Measurements from ENCODE around the gene PPP1R37.
A peak's percentile ranks its signal among the peaks of the same experiment; 100 is the strongest.

PPP1R37 gene

GRCh38 chr19:45137179-45137761, 44.3 kb downstream of the PPP1R37 start:
- Mint-ChIP-seq H3K9me3 (no peaks in the 10 kb centered on the region), H3K4me1 (peaks cover 24% of the 10 kb centered on the region), H3K4me3 (peak overlapping the region; percentile 78), H3K27me3 (no peaks in the 10 kb centered on the region), H3K27ac (peak overlapping the region; percentile 42), H3K36me3 (peaks cover 2% of the 10 kb centered on the region)
- DNase-seq (ENCODE audit: low spot score in 2 of 2) (peak in 1 of 2 donors; percentile 23), ATAC-seq (ENCODE audit: low read depth) (peak; percentile 91)

GRCh38 chr19:45138303-45138751, 45.3 kb downstream of the PPP1R37 start:
- ATAC-seq (ENCODE audit: low read depth) (no peak), DNase-seq (ENCODE audit: low spot score in 2 of 2) (no peak)
- Mint-ChIP-seq H3K27ac (no peak overlapping the region), H3K36me3 (peaks cover 11% of the 10 kb centered on the region), H3K9me3 (no peaks in the 10 kb centered on the region), H3K4me3 (no peak overlapping the region), H3K4me1 (peaks cover 24% of the 10 kb centered on the region), H3K27me3 (no peaks in the 10 kb centered on the region)

- DNase-seq (ENCODE audit: low spot score in 2 of 2) = no peak
- H3K36me3 Mint-ChIP-seq = peaks cover 11% of the 10 kb centered on the region
- ATAC-seq (ENCODE audit: low read depth) = no peak
- no peak overlapping the region for H3K27ac Mint-ChIP-seq
- H3K4me3 Mint-ChIP-seq = no peak overlapping the region
- H3K4me1 Mint-ChIP-seq = peaks cover 19% of the 10 kb centered on the region
- no peaks in the 10 kb centered on the region for H3K9me3 Mint-ChIP-seq
- H3K27me3 Mint-ChIP-seq = no peaks in the 10 kb centered on the region
These were observed 46.5 kb downstream of the PPP1R37 start for GRCh38 chr19:45139286-45140143.

- H3K4me3 Mint-ChIP-seq = no peak overlapping the region
- no peaks in the 10 kb centered on the region for H3K9me3 Mint-ChIP-seq
- H3K4me1 Mint-ChIP-seq = peaks cover 19% of the 10 kb centered on the region
- H3K27me3 Mint-ChIP-seq = no peaks in the 10 kb centered on the region
- DNase-seq (ENCODE audit: low spot score in 2 of 2) (no peak), ATAC-seq (ENCODE audit: low read depth) (no peak)
- H3K27ac Mint-ChIP-seq = no peak overlapping the region
- H3K36me3 Mint-ChIP-seq = peaks cover 11% of the 10 kb centered on the region
These were observed 47.1 kb downstream of the PPP1R37 start for GRCh38 chr19:45140144-45140503.

GRCh38 chr19:45140533-45140932, 47.6 kb downstream of the PPP1R37 start:
- Mint-ChIP-seq H3K9me3 (no peaks in the 10 kb centered on the region), H3K4me3 (no peak overlapping the region), H3K27ac (no peak overlapping the region), H3K36me3 (peaks cover 11% of the 10 kb centered on the region), H3K27me3 (no peaks in the 10 kb centered on the region), H3K4me1 (peaks cover 19% of the 10 kb centered on the region)
- ATAC-seq (ENCODE audit: low read depth) (no peak), DNase-seq (ENCODE audit: low spot score in 2 of 2) (no peak)

- H3K27me3 Mint-ChIP-seq = no peaks in the 10 kb centered on the region
- peaks cover 14% of the 10 kb centered on the region for H3K4me1 Mint-ChIP-seq
- H3K36me3 Mint-ChIP-seq = peaks cover 11% of the 10 kb centered on the region
- ATAC-seq (ENCODE audit: low read depth) (no peak), DNase-seq (ENCODE audit: low spot score in 2 of 2) (no peak)
- no peak overlapping the region for H3K27ac Mint-ChIP-seq
- no peaks in the 10 kb centered on the region for H3K9me3 Mint-ChIP-seq
- no peak overlapping the region for H3K4me3 Mint-ChIP-seq
These were observed 48.4 kb downstream of the PPP1R37 start for GRCh38 chr19:45141203-45141900.

- Mint-ChIP-seq H3K4me3 (no peak overlapping the region), H3K27ac (no peak overlapping the region), H3K27me3 (no peaks in the 10 kb centered on the region), H3K4me1 (peaks cover 8% of the 10 kb centered on the region), H3K9me3 (no peaks in the 10 kb centered on the region), H3K36me3 (peaks cover 11% of the 10 kb centered on the region)
- DNase-seq (ENCODE audit: low spot score in 2 of 2) = no peak
- no peak for ATAC-seq (ENCODE audit: low read depth)
These were observed 49.2 kb downstream of the PPP1R37 start for GRCh38 chr19:45142016-45142725.

GRCh38 chr19:45142726-45143110, 49.7 kb downstream of the PPP1R37 start:
- DNase-seq (ENCODE audit: low spot score in 2 of 2) = no peak

GRCh38 chr19:45144431-45145269, 51.7 kb downstream of the PPP1R37 start:
- Mint-ChIP-seq H3K36me3 (peaks cover 8% of the 10 kb centered on the region), H3K4me1 (no peaks in the 10 kb centered on the region), H3K27me3 (no peaks in the 10 kb centered on the region), H3K9me3 (no peaks in the 10 kb centered on the region), H3K4me3 (no peak overlapping the region), H3K27ac (no peak overlapping the region)
- DNase-seq (ENCODE audit: low spot score in 2 of 2) (no peak), ATAC-seq (ENCODE audit: low read depth) (no peak)

More at GRCh38 chr19:45142726-45143110, 49.7 kb downstream of the PPP1R37 start:
- Mint-ChIP-seq H3K36me3 (peaks cover 11% of the 10 kb centered on the region), H3K4me1 (peaks cover 4% of the 10 kb centered on the region), H3K27me3 (no peaks in the 10 kb centered on the region), H3K27ac (no peak overlapping the region), H3K4me3 (no peak overlapping the region), H3K9me3 (no peaks in the 10 kb centered on the region)
- no peak for ATAC-seq (ENCODE audit: low read depth)

- DNase-seq (ENCODE audit: low spot score in 2 of 2) (no peak), ATAC-seq (ENCODE audit: low read depth) (no peak)
- H3K4me1 Mint-ChIP-seq = no peaks in the 10 kb centered on the region
- H3K27ac Mint-ChIP-seq = no peak overlapping the region
- no peak overlapping the region for H3K4me3 Mint-ChIP-seq
- H3K36me3 Mint-ChIP-seq = peaks cover 8% of the 10 kb centered on the region
- no peaks in the 10 kb centered on the region for H3K9me3 Mint-ChIP-seq
- no peaks in the 10 kb centered on the region for H3K27me3 Mint-ChIP-seq
These were observed 52.6 kb downstream of the PPP1R37 start for GRCh38 chr19:45145270-45146189.

- no peak for ATAC-seq (ENCODE audit: low read depth)
- H3K9me3 Mint-ChIP-seq = no peaks in the 10 kb centered on the region
These were observed 53.3 kb downstream of the PPP1R37 start for GRCh38 chr19:45146251-45146650.

GRCh38 chr19:45146741-45147205, 53.8 kb downstream of the PPP1R37 start:
- Mint-ChIP-seq H3K36me3 (peaks cover 8% of the 10 kb centered on the region), H3K27me3 (peaks cover 6% of the 10 kb centered on the region), H3K27ac (no peak overlapping the region), H3K9me3 (no peaks in the 10 kb centered on the region), H3K4me3 (no peak overlapping the region), H3K4me1 (peaks cover 6% of the 10 kb centered on the region)
- DNase-seq (ENCODE audit: low spot score in 2 of 2) = no peak
- ATAC-seq (ENCODE audit: low read depth) = no peak

More at GRCh38 chr19:45146251-45146650, 53.3 kb downstream of the PPP1R37 start:
- Mint-ChIP-seq H3K27ac (no peak overlapping the region), H3K36me3 (peaks cover 8% of the 10 kb centered on the region), H3K27me3 (peaks cover 1% of the 10 kb centered on the region), H3K4me1 (peaks cover 2% of the 10 kb centered on the region), H3K4me3 (no peak overlapping the region)
- DNase-seq (ENCODE audit: low spot score in 2 of 2) = no peak

Data from memory B cell (primary cell).